Astrocyte of the spinal cord (primary cell): ENCODE data around the gene LUZP2.

Experiments
- DNase-seq: peaks from one replicate; pipeline ENCODE4 v3.0.0; 2011; ENCODE audit warnings: low read depth, low spot score
- H3K4me3 ChIP-seq: 2 replicates; pipeline ENCODE4 v1.5.1; 2011; ENCODE audit warnings: low read depth, mild to moderate bottlenecking, low read length, moderate library complexity
- in situ Hi-C: cut with HindIII; loops from 2 replicates; pipeline ENCODE4 v1.10.0; 2017; ENCODE audit warnings: low sequenced_read_pairs
- TF ChIP-seq, protein P1 (sequence below): IDR thresholded peaks from 2 replicates; pipeline ENCODE4 v1.5.1; 2012; ENCODE audit warnings: low read depth, mild to moderate bottlenecking, low read length, inconsistent platforms

Gene LUZP2

GRCh38 chr11:24896118-24896835, 399.4 kb downstream of the LUZP2 start:
- DNase-seq, result no peak
- no peak overlapping the region for H3K4me3 ChIP-seq
- in situ Hi-C loops, result no loop called here
- TF ChIP-seq, protein P1, sequence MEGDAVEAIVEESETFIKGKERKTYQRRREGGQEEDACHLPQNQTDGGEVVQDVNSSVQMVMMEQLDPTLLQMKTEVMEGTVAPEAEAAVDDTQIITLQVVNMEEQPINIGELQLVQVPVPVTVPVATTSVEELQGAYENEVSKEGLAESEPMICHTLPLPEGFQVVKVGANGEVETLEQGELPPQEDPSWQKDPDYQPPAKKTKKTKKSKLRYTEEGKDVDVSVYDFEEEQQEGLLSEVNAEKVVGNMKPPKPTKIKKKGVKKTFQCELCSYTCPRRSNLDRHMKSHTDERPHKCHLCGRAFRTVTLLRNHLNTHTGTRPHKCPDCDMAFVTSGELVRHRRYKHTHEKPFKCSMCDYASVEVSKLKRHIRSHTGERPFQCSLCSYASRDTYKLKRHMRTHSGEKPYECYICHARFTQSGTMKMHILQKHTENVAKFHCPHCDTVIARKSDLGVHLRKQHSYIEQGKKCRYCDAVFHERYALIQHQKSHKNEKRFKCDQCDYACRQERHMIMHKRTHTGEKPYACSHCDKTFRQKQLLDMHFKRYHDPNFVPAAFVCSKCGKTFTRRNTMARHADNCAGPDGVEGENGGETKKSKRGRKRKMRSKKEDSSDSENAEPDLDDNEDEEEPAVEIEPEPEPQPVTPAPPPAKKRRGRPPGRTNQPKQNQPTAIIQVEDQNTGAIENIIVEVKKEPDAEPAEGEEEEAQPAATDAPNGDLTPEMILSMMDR, result no peak

GRCh38 chr11:24900514-24900913, 403.7 kb downstream of the LUZP2 start:
- in situ Hi-C loops, result no loop called here
- no peak for DNase-seq
- no peak overlapping the region for H3K4me3 ChIP-seq
- TF ChIP-seq, protein P1, result no peak

GRCh38 chr11:24900960-24901549, 404.2 kb downstream of the LUZP2 start:
- TF ChIP-seq, protein P1, result no peak
- in situ Hi-C loops, result no loop called here
- H3K4me3 ChIP-seq, result no peak overlapping the region
- DNase-seq, result no peak

GRCh38 chr11:24903555-24903954, 406.7 kb downstream of the LUZP2 start:
- no peak for DNase-seq
- TF ChIP-seq, protein P1, result no peak
- in situ Hi-C loops, result no loop called here
- H3K4me3 ChIP-seq, result no peak overlapping the region

DNA sequence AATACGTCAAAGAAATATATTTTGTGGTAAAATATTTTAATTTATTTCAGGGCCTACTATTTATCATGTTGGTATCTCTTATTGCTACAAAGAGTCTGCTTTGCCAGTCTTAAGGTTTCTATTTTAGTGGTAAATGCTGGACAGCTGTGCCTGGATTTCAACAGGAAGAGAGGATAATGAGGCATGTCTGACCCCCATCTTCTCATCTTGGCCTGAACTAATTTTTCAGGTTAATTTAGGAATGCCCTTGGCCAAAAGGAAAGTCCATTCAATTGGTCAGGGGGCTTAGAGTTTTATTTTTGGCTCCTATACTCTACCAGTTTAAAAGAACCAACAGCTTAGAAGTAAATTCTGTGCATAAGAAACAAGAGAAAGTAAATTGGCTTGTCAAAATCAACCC, 428.2 kb downstream of the LUZP2 start:
- in situ Hi-C loops, result no loop called here
- DNase-seq, result no peak
- H3K4me3 ChIP-seq, result no peak overlapping the region
- TF ChIP-seq, protein P1, result no peak

DNA sequence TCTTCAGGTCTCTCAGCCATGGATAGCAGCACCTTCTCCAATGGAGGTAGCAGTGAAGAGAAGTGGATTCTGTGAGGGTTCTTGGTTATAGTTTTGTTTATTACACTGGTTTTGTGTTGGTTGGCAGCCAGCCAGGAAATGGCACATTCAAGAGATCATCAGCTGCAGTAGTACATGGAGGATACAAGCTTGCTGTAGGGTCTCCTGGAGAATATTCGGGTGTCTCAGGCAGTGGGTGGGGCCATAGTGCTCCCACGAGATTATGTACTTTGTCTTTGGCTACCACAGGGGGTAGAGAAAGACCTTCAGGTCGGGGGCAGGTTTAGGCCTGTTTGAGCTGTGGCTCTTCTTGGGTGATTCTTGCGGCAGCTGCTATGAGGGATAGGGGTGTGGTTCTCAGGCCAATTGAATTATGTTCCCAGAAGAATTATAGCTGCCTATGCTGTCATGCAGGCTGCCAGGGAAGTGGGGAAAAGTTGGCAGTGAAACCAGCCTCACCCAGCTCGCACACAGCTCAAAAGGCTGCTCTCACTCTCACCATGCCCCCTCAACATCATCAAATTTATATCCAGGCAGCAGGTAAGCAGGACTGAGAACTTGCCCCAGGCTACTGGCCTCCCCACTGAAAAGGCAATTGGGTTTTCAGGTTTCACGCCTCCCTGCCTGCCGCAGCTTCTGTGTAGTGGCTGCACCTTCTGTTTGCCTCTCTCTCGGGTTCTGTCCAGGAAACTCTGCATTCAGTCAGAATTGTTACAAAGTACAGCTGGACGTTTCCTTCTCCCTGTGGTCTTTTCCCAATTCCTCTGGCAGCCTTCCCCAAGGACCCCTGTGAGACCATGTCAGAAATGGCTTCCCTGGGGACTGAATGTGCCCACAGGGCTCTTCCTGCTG, 435.5 kb downstream of the LUZP2 start:
- TF ChIP-seq, protein P1, result no peak
- H3K4me3 ChIP-seq, result no peak overlapping the region
- in situ Hi-C loops, result no loop called here
- DNase-seq, result no peak
